Activated CD4-positive, CD25-positive, alpha-beta regulatory T cell treated with anti-CD3 and anti-CD28 coated beads, Interleukin-2, amount 50 U/mL, for 24 hours (primary cell): ENCODE data around the gene LIF.

Experiments used
- ATAC-seq, 2 donors: fragments of 150-1000 bp; cut with Tn5 transposase; one replicate each; pipeline ENCODE4 v1.10.0; 2021; ENCODE audit warnings: mild to moderate bottlenecking in 1 of 2, moderate library complexity in 1 of 2

The LIF gene

GRCh38 chr22:30245985-30246813, at the start of gene LIF:
Gene LIF (minus strand): TSS chr22:30246759. CDS start chr22:30246695, 64 bp downstream.
- ATAC-seq = peak; percentile 67 to 71

- ATAC-seq = no peak
Measured at GRCh38 chr22:30296324-30296723, 49.8 kb upstream of the LIF start.

- no peak for ATAC-seq
Measured at GRCh38 chr22:30295576-30295975, 49.0 kb upstream of the LIF start.

GRCh38 chr22:30294830-30295229, 48.3 kb upstream of the LIF start:
- ATAC-seq = no peak

- ATAC-seq = no peak
Measured at GRCh38 chr22:30294066-30294465, 47.5 kb upstream of the LIF start.

GRCh38 chr22:30293026-30293425, 46.5 kb upstream of the LIF start:
- no peak for ATAC-seq

- ATAC-seq = no peak
Measured at GRCh38 chr22:30292069-30292970, 45.8 kb upstream of the LIF start.

- ATAC-seq = no peak
Measured at GRCh38 chr22:30291058-30291892, 44.7 kb upstream of the LIF start.

- ATAC-seq = no peak
Measured at GRCh38 chr22:30290342-30291057, 43.9 kb upstream of the LIF start.

- peak; percentile 10 to 21 for ATAC-seq
Measured at GRCh38 chr22:30289980-30290313, 43.4 kb upstream of the LIF start.

- ATAC-seq = peak; percentile 84 to 85
Measured at GRCh38 chr22:30289141-30289979, 42.8 kb upstream of the LIF start, which contains the start of gene CASTOR1. Gene CASTOR1 (minus strand): TSS chr22:30289505. CDS start chr22:30289497, 8 bp downstream.

- ATAC-seq = no peak
Measured at GRCh38 chr22:30288419-30289140, 42.0 kb upstream of the LIF start.

GRCh38 chr22:30287648-30288418, 41.3 kb upstream of the LIF start:
- ATAC-seq = peak; percentile 35 to 40

GRCh38 chr22:30286813-30287647, 40.5 kb upstream of the LIF start:
- ATAC-seq = peak in 1 of 2 donors; percentile 25

GRCh38 chr22:30286331-30286730, 39.8 kb upstream of the LIF start:
- no peak for ATAC-seq

GRCh38 chr22:30285846-30286200, 39.3 kb upstream of the LIF start:
- ATAC-seq = no peak

GRCh38 chr22:30285176-30285845, 38.8 kb upstream of the LIF start:
- no peak for ATAC-seq

GRCh38 chr22:30284666-30285065, 38.1 kb upstream of the LIF start:
- ATAC-seq = no peak
